Uterus (tissue), 4 donors: Measurements from ENCODE around the gene DTD1. TPM values are rescaled to one million over a fixed set of nuclear protein-coding genes. Genes with fewer than 3 reads are reported as not detected.
"Not testable (repeated sequence)": the region's sequence is repeated elsewhere in the genome, so short reads cannot be mapped to it uniquely, and the experiment has no call there.

Experiments used
- DNase-seq, 2 donors: peaks; one replicate each; pipeline ENCODE4 v3.0.0-alpha.2; 2019 to 2020
- H3K27ac ChIP-seq, 2 donors: fragments of 200-600 bp; sonication (generic); 1 replicate in 1 of 2; 2 replicates in 1 of 2; pipeline ENCODE4 v1.5.1; 2016 to 2018
- H3K27me3 ChIP-seq, 2 donors: fragments of 200-600 bp; sonication (generic); one replicate each; pipeline ENCODE4 v1.5.1; 2018 to 2019; ENCODE audit warnings: control low read depth in 1 of 2
- H3K36me3 ChIP-seq, 2 donors: fragments of 200-600 bp; sonication (generic); one replicate each; pipeline ENCODE4 v1.5.1; 2019; ENCODE audit warnings: control low read depth in 1 of 2
- H3K4me1 ChIP-seq, 2 donors: fragments of 200-600 bp; sonication (generic); one replicate each; pipeline ENCODE4 v1.5.1; 2018 to 2019; ENCODE audit warnings: control low read depth in 1 of 2
- H3K4me3 ChIP-seq, 2 donors: fragments of 200-600 bp; sonication (generic); 1 replicate in 1 of 2; 2 replicates in 1 of 2; pipeline ENCODE4 v1.5.1; 2018 to 2019; ENCODE audit warnings: mild to moderate bottlenecking in 1 of 2
- H3K9me3 ChIP-seq, 2 donors: fragments of 200-600 bp; sonication (generic); one replicate each; pipeline ENCODE4 v1.5.1; 2019; ENCODE audit warnings: control low read depth in 1 of 2
- CTCF ChIP-seq, 4 experiments: fragments of 200-600 bp in 2 of 4; fragments of 450-650 bp in 2 of 4; sonication (generic) in 2 of 4; IDR thresholded peaks; one replicate each; pipeline ENCODE4 v1.5.1; 2016 to 2019; ENCODE audit warnings: antibody characterized with exemption in 4 of 4, mild to moderate bottlenecking in 2 of 4, moderate library complexity in 1 of 4
- POLR2A ChIP-seq, 2 donors: fragments of 450-650 bp; IDR thresholded peaks; one replicate each; pipeline ENCODE4 v1.6.1; 2016; ENCODE audit warnings: antibody characterized with exemption in 2 of 2, mild to moderate bottlenecking in 1 of 2, moderate library complexity in 1 of 2
- intact Hi-C: fragments of 100-400 bp; cut with DNase I; formaldehyde crosslinking; loops from one replicate; pipeline ENCODE4 v1.15.1; 2023; ENCODE audit warnings: low total_unique reads
- total RNA-seq, 4 donors: library from RNA; depleted of rRNA in 3 of 4; stranded (reverse); fragments of >200 nt in 3 of 4; gene quantifications; one replicate each; pipeline versions ENCODE4 v1.1.0 to v1.2.4, GENCODE V29; 2014 to 2023
- donor health status: DM: yes; HTN: yes; CAD: no.

The DTD1 gene
- total RNA-seq, 4 donors from 2014 or later: 23.4 to 38.3 (median 30.7) TPM

DNA sequence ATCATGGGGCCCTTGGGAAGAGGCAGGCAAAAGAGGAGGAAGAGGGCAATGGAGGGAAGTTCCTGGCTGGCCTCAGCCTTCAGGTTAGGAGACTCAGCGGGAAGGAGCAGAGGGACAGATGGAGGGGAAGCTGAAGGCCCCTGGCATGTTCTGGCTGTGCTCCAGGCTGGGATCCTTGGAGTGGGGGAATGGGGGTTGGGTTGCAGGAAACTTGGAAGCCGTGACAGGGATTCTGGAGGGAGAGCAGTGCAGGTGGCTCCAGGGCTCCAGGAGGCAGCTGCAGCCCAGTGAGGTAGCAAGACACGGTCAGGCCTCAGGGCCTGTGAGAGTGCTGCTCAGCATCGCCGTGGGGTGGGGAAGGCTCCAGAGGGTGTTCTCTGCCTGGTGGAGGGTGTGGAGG lies 161.1 kb downstream of the DTD1 start:
- no peak for DNase-seq
- peak overlapping the region in 1 of 2 donors; percentile 30 for H3K27ac ChIP-seq
- no peaks in the 10 kb centered on the region for H3K9me3 ChIP-seq
- intact Hi-C loops: no loop called here
- no peaks in the 10 kb centered on the region for H3K27me3 ChIP-seq
- H3K4me1 ChIP-seq: no peaks in the 10 kb centered on the region
- TF ChIP-seq POLR2A (IDR thresholded peaks at IDR 0.05): no peak
- no peak for TF ChIP-seq CTCF (IDR thresholded peaks at IDR 0.05)
- no peak overlapping the region for H3K4me3 ChIP-seq
- H3K36me3 ChIP-seq: no peaks in the 10 kb centered on the region

GRCh38 chr20:18749528-18749927 lies 161.7 kb downstream of the DTD1 start:
- H3K4me1 ChIP-seq: no peaks in the 10 kb centered on the region
- no peaks in the 10 kb centered on the region for H3K9me3 ChIP-seq
- H3K4me3 ChIP-seq: no peak overlapping the region
- intact Hi-C loops: no loop called here
- no peaks in the 10 kb centered on the region for H3K36me3 ChIP-seq
- TF ChIP-seq POLR2A (IDR thresholded peaks at IDR 0.05) (no peak), CTCF (IDR thresholded peaks at IDR 0.05) (no peak)
- H3K27ac ChIP-seq: peak overlapping the region in 1 of 2 donors; percentile 49
- DNase-seq: no peak
- no peaks in the 10 kb centered on the region for H3K27me3 ChIP-seq

- Histone ChIP-seq H3K9me3 (no peaks in the 10 kb centered on the region), H3K4me1 (no peaks in the 10 kb centered on the region), H3K27ac (peak overlapping the region in 1 of 2 donors; percentile 41), H3K36me3 (no peaks in the 10 kb centered on the region), H3K27me3 (no peaks in the 10 kb centered on the region), H3K4me3 (no peak overlapping the region)
- no peak for DNase-seq
- intact Hi-C loops: no loop called here
- TF ChIP-seq POLR2A (IDR thresholded peaks at IDR 0.05) (no peak), CTCF (IDR thresholded peaks at IDR 0.05) (no peak)
Measured at GRCh38 chr20:18750735-18751134, 162.9 kb downstream of the DTD1 start.

- H3K27ac ChIP-seq: no peak overlapping the region
- H3K4me3 ChIP-seq: no peak overlapping the region
- no peaks in the 10 kb centered on the region for H3K27me3 ChIP-seq
- no peaks in the 10 kb centered on the region for H3K9me3 ChIP-seq
- TF ChIP-seq CTCF (IDR thresholded peaks at IDR 0.05) (no peak), POLR2A (IDR thresholded peaks at IDR 0.05) (no peak)
- intact Hi-C loops: no loop called here
- H3K4me1 ChIP-seq: no peaks in the 10 kb centered on the region
- H3K36me3 ChIP-seq: no peaks in the 10 kb centered on the region
- no peak for DNase-seq
Measured at GRCh38 chr20:18754030-18754652, 166.3 kb downstream of the DTD1 start.

DNA sequence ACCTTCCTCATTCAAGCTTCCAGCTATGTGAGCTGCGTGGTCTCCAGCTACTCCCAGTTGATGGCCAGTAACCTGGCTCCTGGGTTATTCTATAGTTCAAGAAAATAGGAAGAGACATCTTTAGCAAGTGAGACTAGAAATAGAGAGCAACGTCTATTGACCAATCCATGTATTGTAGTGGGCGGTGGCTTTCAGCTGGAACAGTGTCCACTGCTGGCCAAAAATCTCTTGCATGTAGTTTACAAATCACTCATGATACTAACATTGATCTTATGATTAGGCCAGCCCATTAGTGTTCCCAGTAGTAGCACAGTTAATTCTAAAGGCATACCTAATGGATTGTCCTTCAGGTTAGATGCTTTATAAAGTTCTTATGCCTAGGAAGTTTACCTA lies 166.8 kb downstream of the DTD1 start:
- Histone ChIP-seq H3K36me3 (no peaks in the 10 kb centered on the region), H3K4me3 (no peak overlapping the region), H3K27me3 (no peaks in the 10 kb centered on the region), H3K9me3 (no peaks in the 10 kb centered on the region), H3K27ac (no peak overlapping the region), H3K4me1 (no peaks in the 10 kb centered on the region)
- no peak for DNase-seq
- TF ChIP-seq CTCF (IDR thresholded peaks at IDR 0.05) (no peak), POLR2A (IDR thresholded peaks at IDR 0.05) (no peak)
- intact Hi-C loops: no loop called here

DNA sequence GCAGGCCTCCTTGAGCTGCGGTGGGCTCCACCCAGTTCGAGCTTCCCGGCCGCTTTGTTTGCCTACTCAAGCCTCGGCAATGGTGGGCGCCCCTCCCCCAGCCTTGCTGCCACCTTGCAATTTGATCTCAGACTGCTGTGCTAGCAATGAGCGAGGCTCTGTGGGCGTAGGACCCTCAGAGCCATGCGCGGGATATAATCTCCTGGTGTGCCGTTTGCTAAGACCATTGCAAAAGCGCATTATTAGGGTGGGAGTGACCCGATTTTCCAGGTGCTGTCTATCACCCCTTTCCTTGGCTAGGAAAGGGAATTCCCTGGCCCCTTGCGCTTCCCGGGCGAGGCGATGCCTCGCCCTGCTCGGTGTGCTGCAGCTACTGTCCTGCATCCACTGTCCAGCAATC lies 173.0 kb downstream of the DTD1 start:
- DNase-seq, H3K27ac ChIP-seq, H3K4me3 ChIP-seq, H3K27me3 ChIP-seq, H3K36me3 ChIP-seq, H3K4me1 ChIP-seq, H3K9me3 ChIP-seq, intact Hi-C loops: not testable (repeated sequence)
